GM18520 (cell line): ENCODE data around the gene ZMYM2.
"Not testable (repeated sequence)": the region's sequence is repeated elsewhere in the genome, so short reads cannot be mapped to it uniquely, and the experiment has no call there.

Experiments
- ATAC-seq: cut with Tn5 transposase; IDR thresholded peaks from one replicate; pipeline ENCODE4 v1.9.1; 2021; ENCODE audit not compliant: unreplicated experiment

Gene ZMYM2

GRCh38 chr13:19982447-19983043 is 24.0 kb downstream of the ZMYM2 start:
- ATAC-seq: no peak

- ATAC-seq: peak; percentile 57
Observed at GRCh38 chr13:19984430-19985218, 26.1 kb downstream of the ZMYM2 start.

GRCh38 chr13:19985219-19985556 is 26.7 kb downstream of the ZMYM2 start:
- ATAC-seq: no peak

GRCh38 chr13:19991531-19991930 is 33.0 kb downstream of the ZMYM2 start:
- no peak for ATAC-seq

GRCh38 chr13:19993024-19993423 is 34.5 kb downstream of the ZMYM2 start:
- no peak for ATAC-seq

GRCh38 chr13:19998960-19999359 is 40.4 kb downstream of the ZMYM2 start:
- no peak for ATAC-seq

- no peak for ATAC-seq
Observed at GRCh38 chr13:20000062-20000552, 41.6 kb downstream of the ZMYM2 start.

- no peak for ATAC-seq
Observed at GRCh38 chr13:20001366-20002190, 43.1 kb downstream of the ZMYM2 start.

GRCh38 chr13:20002787-20003186 is 44.3 kb downstream of the ZMYM2 start:
- ATAC-seq: no peak

- ATAC-seq: no peak
Observed at GRCh38 chr13:20006206-20006605, 47.7 kb downstream of the ZMYM2 start.

GRCh38 chr13:20015763-20016162 is 57.2 kb downstream of the ZMYM2 start:
- ATAC-seq: no peak

GRCh38 chr13:20016649-20017364 is 58.3 kb downstream of the ZMYM2 start:
- ATAC-seq: no peak

GRCh38 chr13:20017365-20017711 is 58.8 kb downstream of the ZMYM2 start:
- ATAC-seq: no peak

GRCh38 chr13:20019043-20019442 is 60.5 kb downstream of the ZMYM2 start:
- peak; percentile 46 for ATAC-seq

GRCh38 chr13:20024702-20025101 is 66.2 kb downstream of the ZMYM2 start:
- ATAC-seq: no peak

- no peak for ATAC-seq
Observed at GRCh38 chr13:20028953-20029352, 70.4 kb downstream of the ZMYM2 start.

- ATAC-seq: no peak
Observed at GRCh38 chr13:20033486-20033885, 75.0 kb downstream of the ZMYM2 start.

- no peak for ATAC-seq
Observed at GRCh38 chr13:20035130-20035529, 76.6 kb downstream of the ZMYM2 start.

- no peak for ATAC-seq
Observed at GRCh38 chr13:20037908-20038307, 79.4 kb downstream of the ZMYM2 start.

- not testable (repeated sequence) for ATAC-seq
Observed at GRCh38 chr13:20042603-20043002, 84.1 kb downstream of the ZMYM2 start.
